ENCODE results near the gene SLC25A22.
A peak's percentile ranks its signal among the peaks of the same experiment; 100 is the strongest.

The SLC25A22 gene

DNA sequence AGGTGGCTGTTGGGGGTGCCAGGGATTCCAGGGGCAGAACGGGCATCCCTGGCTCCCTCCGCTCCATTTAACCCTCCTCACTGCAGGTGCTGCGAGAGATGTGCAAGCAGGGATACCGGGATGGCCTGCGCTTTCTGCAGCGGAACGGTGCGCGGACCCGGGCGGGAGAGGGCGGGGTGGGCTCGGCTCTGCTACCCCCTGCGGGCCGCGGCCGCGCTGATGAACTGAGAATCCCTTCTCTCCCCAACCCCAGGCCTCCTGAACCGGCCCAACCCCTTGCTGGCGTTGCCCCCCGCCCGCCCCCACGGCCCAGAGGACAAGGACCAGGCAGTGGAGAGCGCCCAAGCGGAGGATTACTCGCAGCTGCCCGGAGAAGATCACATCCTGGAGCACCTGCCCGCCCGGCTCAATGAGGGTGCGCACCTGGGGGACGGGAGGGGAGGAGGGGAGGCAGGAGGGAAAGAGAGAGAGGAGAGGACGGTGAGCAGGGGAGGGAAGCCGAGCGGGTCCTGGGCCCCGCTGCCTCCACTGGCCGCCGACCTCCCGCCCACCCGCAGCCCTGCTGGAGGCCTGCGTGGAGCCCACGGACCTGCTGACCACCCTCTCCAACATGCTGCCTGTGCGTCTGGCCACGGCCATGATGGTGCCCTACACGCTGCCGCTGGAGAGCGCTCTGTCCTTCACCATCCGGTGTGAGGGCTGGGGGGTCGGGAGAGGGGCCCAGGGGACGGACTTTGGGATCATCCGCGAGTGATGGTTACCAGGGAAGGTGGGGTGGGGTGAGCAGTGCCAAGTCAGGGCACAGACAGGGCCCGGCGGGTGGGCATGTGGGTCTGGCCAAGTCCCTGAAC, 25.6 kb upstream of the SLC25A22 start:
- no peak for DNase-seq (ENCODE audit: low read depth in 2 of 2, low spot score in 1 of 2)

DNA sequence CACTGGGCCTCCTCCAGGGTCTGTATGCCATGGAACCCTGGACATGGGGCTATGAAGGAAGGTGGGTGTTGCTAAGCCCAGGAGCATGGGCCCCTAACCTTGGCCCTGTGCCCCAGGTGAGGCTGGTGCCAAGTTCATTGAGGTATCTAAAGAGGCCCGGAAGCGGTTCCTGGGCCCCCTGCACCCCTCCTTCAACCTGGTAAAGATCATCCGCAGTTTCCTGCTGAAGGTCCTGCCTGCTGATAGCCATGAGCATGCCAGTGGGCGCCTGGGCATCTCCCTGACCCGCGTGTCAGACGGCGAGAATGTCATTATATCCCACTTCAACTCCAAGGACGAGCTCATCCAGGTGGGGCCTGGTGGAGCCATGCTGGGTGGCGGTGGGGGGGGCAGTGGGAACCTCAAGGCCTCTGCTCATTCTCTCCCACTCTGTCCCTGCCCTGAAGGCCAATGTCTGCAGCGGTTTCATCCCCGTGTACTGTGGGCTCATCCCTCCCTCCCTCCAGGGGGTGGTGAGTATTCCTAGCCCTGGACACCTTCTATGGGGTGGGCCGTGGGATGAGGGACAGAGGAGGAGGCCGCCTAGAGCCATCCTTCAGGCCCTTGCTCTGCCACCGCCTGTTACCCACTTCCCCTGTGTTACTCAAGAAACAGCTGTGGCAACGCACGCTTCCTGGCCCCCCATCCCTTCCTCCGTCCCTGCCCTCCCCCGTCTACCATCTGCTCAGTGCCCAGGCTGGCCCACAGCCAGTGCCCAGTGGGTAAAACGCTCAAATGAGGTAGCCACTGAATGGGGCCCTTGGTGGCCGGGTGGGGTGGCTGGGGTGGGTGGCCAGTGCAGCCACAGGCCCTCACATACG, 23.7 kb upstream of the SLC25A22 start:
- no peak for DNase-seq (ENCODE audit: low read depth in 2 of 2, low spot score in 1 of 2)

GRCh38 chr11:820655-821511, 22.8 kb upstream of the SLC25A22 start:
- no peak for DNase-seq (ENCODE audit: low read depth in 2 of 2, low spot score in 1 of 2)

- DNase-seq (ENCODE audit: low read depth in 2 of 2, low spot score in 1 of 2), result peak; percentile 78 to 84
These were observed 22.0 kb upstream of the SLC25A22 start for GRCh38 chr11:819943-820649.

GRCh38 chr11:819129-819931, 21.2 kb upstream of the SLC25A22 start:
- DNase-seq (ENCODE audit: low read depth in 2 of 2, low spot score in 1 of 2), result peak; percentile 82 to 87

GRCh38 chr11:818396-819128, 20.5 kb upstream of the SLC25A22 start, which contains the start of gene PNPLA2:
PNPLA2 (plus strand) TSS chr11:818914; CDS start chr11:819719, 805 bp downstream.
- no peak for DNase-seq (ENCODE audit: low read depth in 2 of 2, low spot score in 1 of 2)

- DNase-seq (ENCODE audit: low read depth in 2 of 2, low spot score in 1 of 2), result no peak
These were observed 18.3 kb upstream of the SLC25A22 start for GRCh38 chr11:816433-816779.

- no peak for DNase-seq (ENCODE audit: low read depth in 2 of 2, low spot score in 1 of 2)
These were observed 17.8 kb upstream of the SLC25A22 start for GRCh38 chr11:815675-816432.

- DNase-seq (ENCODE audit: low read depth in 2 of 2, low spot score in 1 of 2), result no peak
These were observed 15.5 kb upstream of the SLC25A22 start for GRCh38 chr11:813456-814096.

DNA sequence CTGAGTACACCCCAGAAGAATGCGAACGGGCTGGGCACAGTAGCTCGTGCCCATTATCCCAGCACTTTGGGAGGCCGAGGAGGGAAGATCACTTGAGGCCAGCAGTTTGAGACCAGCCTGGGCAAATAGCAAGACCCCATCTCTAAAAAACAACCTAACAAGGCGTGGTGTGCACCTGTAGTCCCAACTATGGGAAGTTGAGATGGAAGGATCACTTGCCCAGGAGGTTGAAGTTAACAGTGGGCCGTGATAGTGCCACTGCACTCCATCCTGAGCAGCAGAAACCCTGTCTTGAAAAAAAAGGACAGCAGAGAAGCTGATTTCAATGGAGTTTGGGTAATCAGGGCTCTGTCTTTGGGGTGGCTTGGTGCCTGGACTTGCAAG, 15.0 kb upstream of the SLC25A22 start:
- no peak for DNase-seq (ENCODE audit: low read depth in 2 of 2, low spot score in 1 of 2)

DNA sequence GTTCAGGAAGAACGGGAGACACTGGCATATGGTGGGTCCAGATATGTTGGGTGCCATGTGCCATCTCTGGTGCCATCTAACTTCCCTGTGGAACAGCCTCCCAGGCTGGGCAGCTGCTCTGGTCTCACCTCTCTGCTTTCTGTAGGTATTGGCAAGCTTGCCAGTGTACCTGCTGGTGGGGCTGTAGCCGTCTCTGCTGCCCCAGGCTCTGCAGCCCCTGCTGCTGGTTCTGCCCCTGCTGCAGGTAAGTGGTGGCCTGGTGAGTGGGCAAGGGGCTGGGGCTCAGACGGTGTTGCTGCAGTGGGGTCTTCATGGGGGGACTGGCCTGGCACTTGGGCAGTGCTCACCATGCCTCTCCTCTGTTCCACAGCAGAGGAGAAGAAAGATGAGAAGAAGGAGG, 14.3 kb upstream of the SLC25A22 start:
- DNase-seq (ENCODE audit: low read depth in 2 of 2, low spot score in 1 of 2), result no peak

DNA sequence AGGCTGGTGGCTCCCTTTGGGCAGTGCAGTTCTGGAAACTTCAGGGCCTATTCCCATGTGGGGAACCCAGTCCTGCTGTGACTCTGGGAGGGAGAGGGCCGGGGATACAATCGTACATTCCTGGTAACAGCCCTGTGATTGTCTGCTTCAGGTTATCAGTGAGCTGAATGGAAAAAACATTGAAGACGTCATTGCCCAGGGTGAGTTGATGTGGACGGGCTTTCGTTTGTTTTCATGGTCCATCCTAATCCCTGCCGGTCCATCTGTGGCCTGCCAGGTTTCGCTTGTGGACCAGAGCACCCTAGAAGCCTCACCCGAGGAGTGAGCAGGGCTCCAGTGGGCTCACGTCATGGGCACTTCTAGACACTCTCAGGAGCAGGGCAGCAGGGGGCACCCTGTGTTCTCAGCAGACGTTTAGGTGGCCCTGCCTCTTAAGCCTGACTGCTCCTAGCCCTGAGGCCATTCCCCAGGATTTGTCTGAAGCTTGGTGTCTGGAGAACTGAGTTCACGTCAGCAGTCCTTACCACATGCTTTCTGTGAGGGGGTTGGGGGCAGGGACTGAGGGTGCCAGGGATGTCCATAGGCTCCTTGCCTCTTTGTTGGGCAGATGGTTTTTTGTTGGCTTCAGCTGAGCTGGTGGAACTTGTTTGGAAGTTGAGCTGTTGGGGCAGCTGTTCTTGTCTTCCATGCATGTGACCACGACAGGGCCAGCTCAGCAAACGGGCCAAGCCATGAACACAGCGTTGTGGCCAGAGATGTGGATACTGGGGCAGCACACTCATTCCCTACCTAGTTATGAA, 13.6 kb upstream of the SLC25A22 start:
- DNase-seq (ENCODE audit: low read depth in 2 of 2, low spot score in 1 of 2), result no peak

- no peak for DNase-seq (ENCODE audit: low read depth in 2 of 2, low spot score in 1 of 2)
These were observed 12.0 kb upstream of the SLC25A22 start for GRCh38 chr11:810040-810567.

DNA sequence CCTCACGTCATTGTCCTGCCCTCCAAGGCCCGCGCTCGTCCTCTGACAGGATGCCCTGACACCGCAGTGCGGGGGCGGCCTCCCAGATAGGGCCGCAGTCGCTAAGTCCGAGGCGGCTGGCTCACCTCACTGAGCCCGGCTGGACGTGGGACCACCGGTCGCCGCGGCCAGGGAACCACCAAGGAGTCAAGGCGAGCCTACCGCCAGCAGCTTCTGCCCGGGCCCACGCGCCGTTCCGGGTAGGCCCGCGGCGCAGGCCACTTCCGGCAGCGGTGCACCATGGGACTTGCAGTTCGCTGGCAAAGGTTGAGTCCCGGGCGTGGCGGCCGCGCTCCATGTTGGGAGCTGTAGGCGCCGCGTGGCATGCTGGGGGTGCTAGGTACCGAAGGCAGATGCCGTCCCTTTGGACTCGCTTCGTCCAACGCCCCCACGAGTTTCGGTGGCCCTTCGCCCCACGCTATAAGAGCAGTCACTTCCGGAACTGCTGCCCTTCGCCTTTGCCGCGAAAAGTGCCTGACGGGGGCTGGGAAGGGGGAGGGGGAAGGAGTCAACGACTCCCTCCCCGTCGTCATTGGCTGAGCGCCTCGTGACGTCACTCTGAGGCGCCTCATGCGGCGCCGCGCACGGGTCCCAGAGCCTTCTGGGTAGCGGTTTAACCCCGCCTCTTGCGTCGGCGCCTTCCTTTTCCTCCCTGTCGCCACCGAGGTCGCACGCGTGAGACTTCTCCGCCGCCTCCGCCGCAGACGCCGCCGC, 11.4 kb upstream of the SLC25A22 start, which contains the start of gene RPLP2:
Gene RPLP2 (plus strand): TSS at position 681 of the 753 bp plus-strand sequence. CDS start 268 bp downstream, outside the sequence.
- peak; percentile 96 for DNase-seq (ENCODE audit: low read depth in 2 of 2, low spot score in 1 of 2)

GRCh38 chr11:808427-809286, 10.6 kb upstream of the SLC25A22 start:
- DNase-seq (ENCODE audit: low read depth in 2 of 2, low spot score in 1 of 2), result no peak

Measured in stimulated activated CD8-positive, alpha-beta memory T cell treated with anti-CD3 and anti-CD28 coated beads, Interleukin-4, amount 100 ng/mL, for 4 hours (primary cell).